Measurements from ENCODE around the gene TGFB2.

- TF ChIP-seq CTCF (IDR thresholded peaks at IDR 0.05 in 4 of 5, conservative IDR thresholded peaks at IDR 0.05 in 1 of 5) (no peak), POLR2A (IDR thresholded peaks at IDR 0.05) (no peak)
Measured at GRCh38 chr1:218357211-218357892, 12.2 kb downstream of the TGFB2 start.
